K562 (cell line): Measurements from ENCODE around the gene SLC7A4. TPM values are rescaled to one million over a fixed set of nuclear protein-coding genes. Genes with fewer than 3 reads are reported as not detected.
A peak's percentile ranks its signal among the peaks of the same experiment; 100 is the strongest.

Experiments used
- ATF6 ChIP-seq: sonication (generic); formaldehyde crosslinking; IDR thresholded peaks from 2 replicates; pipeline ENCODE4 v1.4.0; 2020; ENCODE audit warnings: mild to moderate bottlenecking, missing genetic modification reagents
- ATF7 ChIP-seq: fragments of 450-650 bp; IDR thresholded peaks from 2 replicates; pipeline ENCODE4 v1.7.1; 2014; ENCODE audit warnings: mild to moderate bottlenecking, moderate library complexity
- ESRRB ChIP-seq: fragments of 250-450 bp; sonication (Bioruptor Pico); IDR thresholded peaks from 2 replicates; pipeline ENCODE4 v1.5.0; 2020; ENCODE audit warnings: mild to moderate bottlenecking, moderate library complexity, borderline replicate concordance
- FUS ChIP-seq: fragments of 200-400 bp; formaldehyde crosslinking; optimal IDR thresholded peaks from 2 replicates; pipeline ENCODE3; 2017; ENCODE audit warnings: low read depth, low read length
- IRF9 ChIP-seq: fragments of 450-650 bp; IDR thresholded peaks from 2 replicates; pipeline ENCODE4 v1.6.1; 2016; ENCODE audit warnings: missing biosample characterization, missing genetic modification characterization
- L3MBTL2 ChIP-seq: fragments of 450-650 bp; IDR thresholded peaks from 2 replicates; pipeline ENCODE4 v1.6.1; 2016; ENCODE audit warnings: mild to moderate bottlenecking, moderate library complexity
- LARP7 ChIP-seq: fragments of 450-650 bp; IDR thresholded peaks from 2 replicates; pipeline ENCODE4 v1.6.1; 2016
- MAX ChIP-seq: sonication (generic); formaldehyde crosslinking; IDR thresholded peaks from 2 replicates; pipeline ENCODE4 v1.9.0; 2022; ENCODE audit warnings: mild to moderate bottlenecking, missing genetic modification reagents
- NR4A1 ChIP-seq, 2 experiments: fragments of 250-450 bp in 1 of 2; fragments of 450-650 bp in 1 of 2; sonication (Bioruptor Pico) in 1 of 2; IDR thresholded peaks; 2 replicates each; pipeline versions ENCODE4 v1.4.0 to v1.6.1; 2016 to 2020; ENCODE audit warnings: mild to moderate bottlenecking in 2 of 2, missing compliant biosample characterization in 1 of 2, missing genetic modification characterization in 1 of 2, moderate library complexity in 1 of 2
- RREB1 ChIP-seq: fragments of 250-450 bp; sonication (Bioruptor Pico); IDR thresholded peaks from 2 replicates; pipeline ENCODE4 v1.4.0; 2020
- SMAD1 ChIP-seq: fragments of 150-350 bp; IDR thresholded peaks from 2 replicates; pipeline ENCODE4 v1.6.1; 2014; ENCODE audit warnings: low read length, low read depth; ENCODE audit not compliant: partially characterized antibody
- SP2 ChIP-seq: IDR thresholded peaks from 2 replicates; pipeline ENCODE4 v1.6.1; 2011; ENCODE audit warnings: mild to moderate bottlenecking, low read depth, low read length, moderate library complexity; ENCODE audit not compliant: poor library complexity, severe bottlenecking; ENCODE audit errors: extremely low read depth
- XRCC5 ChIP-seq: fragments of 200-400 bp; formaldehyde crosslinking; IDR thresholded peaks from 2 replicates; pipeline ENCODE4 v1.6.1; 2017; ENCODE audit warnings: low read depth, mild to moderate bottlenecking, low read length
- ZKSCAN1 ChIP-seq: fragments of 150-350 bp; IDR thresholded peaks from 2 replicates; pipeline ENCODE4 v1.6.1; 2016; ENCODE audit warnings: low read depth, low read length
- ZNF140 ChIP-seq: fragments of 250-450 bp; sonication (Bioruptor Pico); IDR thresholded peaks from 2 replicates; pipeline ENCODE4 v1.8.0; 2021; ENCODE audit warnings: moderate library complexity, mild to moderate bottlenecking, inconsistent platforms
- ZNF280A ChIP-seq: fragments of 450-650 bp; IDR thresholded peaks from 2 replicates; pipeline ENCODE4 v1.6.1; 2018; ENCODE audit warnings: mild to moderate bottlenecking, low read depth; ENCODE audit not compliant: partially characterized antibody
- ZNF77 ChIP-seq: fragments of 250-450 bp; sonication (Bioruptor Pico); IDR thresholded peaks from 2 replicates; pipeline ENCODE4 v1.5.0; 2020
- polyA plus RNA-seq, 8 experiments: library from polyadenylated mRNA; depleted of rRNA in 4 of 8; stranded (reverse) in 5 of 8; unstranded in 3 of 8; fragments of >200 nt; fragmentation: Nextera tagmentation in 2 of 8; fragmentation: Illumina TruSeq in 1 of 8; extraction: Ambion mirVana in 2 of 8; extraction: Trizol in 1 of 8; gene quantifications; 2 replicates each; pipeline versions ENCODE4 v1.2.1 to v1.2.3, GENCODE V29; 2011 to 2014; ENCODE audit warnings: inconsistent platforms in 1 of 8, missing spikeins in 1 of 8
- total RNA-seq, 7 experiments: library from RNA; depleted of rRNA in 6 of 7; stranded (reverse); fragments of >200 nt in 6 of 7; fragmentation: Illumina TruSeq in 2 of 7; extraction: Trizol in 2 of 7; gene quantifications; 2 replicates each; pipeline versions ENCODE4 v1.2.1 to v1.2.3, GENCODE V29; 2011 to 2021; ENCODE audit warnings: low replicate concordance in 1 of 7

Gene SLC7A4
- total and polyA plus RNA-seq, 9 of the 15 experiments (the other 6 are each of a cell fraction or from before 2014, with no cell fraction given), result not detected

GRCh38 chr22:20983081-20983771, 49.1 kb downstream of the SLC7A4 start (continued):
- TF ChIP-seq XRCC5, result no peak
- TF ChIP-seq MAX (CRISPR knock-in tag), result no peak
- no peak for TF ChIP-seq ZNF280A
- no peak for TF ChIP-seq ATF6 (CRISPR knock-in tag)
- TF ChIP-seq NR4A1 (CRISPR knock-in tag; IDR thresholded peaks at IDR 0.05), result no peak
- no peak; the same call in 1 of the 2 replicates for TF ChIP-seq NR4A1 (tag; IDR thresholded peaks at IDR 0.05)
- no peak for TF ChIP-seq ZNF140 (CRISPR knock-in tag)
- no peak for TF ChIP-seq ZNF77 (CRISPR knock-in tag)
- no peak for TF ChIP-seq SP2
- peak; percentile 6 for TF ChIP-seq SMAD1
- TF ChIP-seq L3MBTL2, result no peak
- no peak for TF ChIP-seq FUS
- 0 out of 2 replicates have a peak, but pooled peaks have one; percentile 31 for TF ChIP-seq RREB1 (CRISPR knock-in tag)
- no peak for TF ChIP-seq ZKSCAN1
- no peak for TF ChIP-seq IRF9 (tag)
- TF ChIP-seq LARP7, result no peak
- TF ChIP-seq ATF7, result no peak
- TF ChIP-seq ESRRB (CRISPR knock-in tag), result no peak
